Sigmoid colon (tissue), 4 donors: ENCODE measurements around the gene RPL11.

Experiments used
- CTCF ChIP-seq, 4 experiments: fragments of 450-650 bp in 3 of 4; fragments of 200-600 bp in 1 of 4; IDR thresholded peaks; one replicate each; pipeline ENCODE4 v1.5.1; 2016 to 2019; ENCODE audit warnings: antibody characterized with exemption in 4 of 4, mild to moderate bottlenecking in 3 of 4, moderate library complexity in 2 of 4
- POLR2A ChIP-seq, 2 donors: fragments of 450-650 bp; IDR thresholded peaks; one replicate each; pipeline ENCODE4 v1.6.1; 2016; ENCODE audit warnings: antibody characterized with exemption in 2 of 2, mild to moderate bottlenecking in 2 of 2, moderate library complexity in 2 of 2
- POLR2AphosphoS5 ChIP-seq, 4 donors: sonication (generic); formaldehyde crosslinking; IDR thresholded peaks; one replicate each; pipeline ENCODE4 v1.6.1; 2017; ENCODE audit warnings: antibody characterized with exemption in 4 of 4

- TF ChIP-seq POLR2AphosphoS5 (IDR thresholded peaks at IDR 0.05) (no peak), CTCF (IDR thresholded peaks at IDR 0.05) (no peak), POLR2A (IDR thresholded peaks at IDR 0.05) (no peak)
These were observed 2.8 kb downstream of the RPL11 start for GRCh38 chr1:23694371-23694770.
